HG02642 (cell line): ENCODE data around the gene PAK1.
"Not testable (repeated sequence)": the region's sequence is repeated elsewhere in the genome, so short reads cannot be mapped to it uniquely, and the experiment has no call there.

ENCODE experiments used
- ATAC-seq: cut with Tn5 transposase; IDR thresholded peaks from one replicate; pipeline ENCODE4 v1.9.1; 2021; ENCODE audit warnings: mild to moderate bottlenecking; ENCODE audit not compliant: unreplicated experiment, poor library complexity

Gene PAK1

DNA sequence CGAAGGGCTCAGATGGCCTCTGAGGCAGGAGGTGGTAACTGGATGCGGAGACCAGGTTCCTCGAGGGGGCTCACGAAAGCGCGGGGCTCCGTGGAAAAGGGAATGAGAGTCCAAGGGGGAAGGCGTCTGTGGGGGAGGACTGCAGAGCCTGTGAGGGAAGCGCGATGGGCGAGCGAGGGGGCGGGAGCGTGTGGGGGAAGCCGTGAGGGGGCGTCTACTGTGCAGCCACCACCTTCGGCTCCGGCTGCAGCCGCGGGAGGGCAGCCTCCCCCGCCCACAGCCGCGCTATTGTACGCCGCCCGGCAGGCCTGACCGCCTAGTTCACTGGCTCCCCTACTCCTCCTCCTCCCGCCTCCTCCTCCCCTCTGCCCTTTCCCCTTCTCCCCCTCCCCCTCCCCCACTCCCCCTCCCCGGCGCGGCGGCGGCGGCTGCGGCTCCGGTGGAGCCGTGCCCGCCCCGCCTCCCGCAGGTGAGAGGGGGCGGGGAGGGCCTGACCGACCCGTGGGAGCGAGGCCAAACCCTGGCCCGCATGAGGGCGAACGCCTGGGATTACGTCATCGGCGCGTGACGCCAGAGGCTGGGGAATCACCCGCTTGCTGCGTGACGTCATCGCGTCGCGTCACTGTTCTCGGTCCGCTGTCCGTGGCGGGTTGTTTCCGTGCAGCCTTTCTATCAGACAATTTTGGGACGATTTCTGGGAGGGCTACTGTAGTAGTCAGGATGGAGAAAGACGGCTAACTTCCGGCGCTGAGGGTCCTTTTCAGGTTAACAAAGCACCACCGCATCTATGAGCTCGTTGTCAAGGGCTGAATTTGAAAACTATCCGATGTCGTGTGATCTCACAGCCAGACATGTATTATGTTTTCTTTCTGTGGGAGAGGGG lies at the start of gene PAK1:
PAK1 (minus strand) TSS at position 294 of the 883 bp plus-strand sequence. CDS start 81,574 bp downstream, outside the sequence.
- ATAC-seq, result peak; percentile 72

DNA sequence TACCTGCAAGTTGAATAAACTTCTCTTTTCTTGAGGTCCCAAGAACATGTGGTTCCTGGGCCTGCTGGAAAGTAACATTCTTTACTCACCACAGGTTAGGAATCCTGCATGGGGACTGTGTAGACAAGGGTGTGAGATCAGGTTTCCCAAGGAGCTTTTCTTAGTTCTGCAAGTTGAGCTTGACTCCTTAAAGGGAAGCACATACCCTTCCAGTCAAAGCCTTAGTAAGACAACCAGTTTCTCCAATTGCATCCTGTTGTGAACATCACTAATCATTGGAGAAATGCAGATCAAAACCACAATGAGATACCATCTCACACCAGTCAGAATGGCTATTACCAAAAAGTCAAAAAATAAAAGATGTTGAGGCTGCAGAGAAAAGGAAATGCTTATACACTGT lies 48.3 kb upstream of the PAK1 start:
- ATAC-seq, result no peak

DNA sequence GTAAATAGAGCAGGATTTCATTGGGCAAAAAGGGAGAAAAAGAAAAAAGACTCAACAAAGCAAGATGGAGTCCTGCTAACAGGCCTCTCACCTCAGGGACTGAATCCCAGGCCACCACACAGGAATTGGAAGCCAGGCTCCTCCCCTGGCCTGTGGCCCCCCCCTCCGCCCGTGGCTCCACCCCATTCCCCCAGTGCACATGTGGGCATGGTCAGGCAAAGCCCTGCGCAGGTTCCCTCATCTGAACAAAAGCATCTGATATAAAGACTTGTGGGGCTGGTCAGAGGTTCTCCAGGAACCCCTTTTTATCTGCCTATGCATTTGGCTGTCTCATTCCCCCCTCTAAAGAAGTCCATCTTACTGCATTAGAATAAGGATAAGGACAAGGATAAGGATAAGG lies 46.0 kb upstream of the PAK1 start:
- ATAC-seq, result no peak

DNA sequence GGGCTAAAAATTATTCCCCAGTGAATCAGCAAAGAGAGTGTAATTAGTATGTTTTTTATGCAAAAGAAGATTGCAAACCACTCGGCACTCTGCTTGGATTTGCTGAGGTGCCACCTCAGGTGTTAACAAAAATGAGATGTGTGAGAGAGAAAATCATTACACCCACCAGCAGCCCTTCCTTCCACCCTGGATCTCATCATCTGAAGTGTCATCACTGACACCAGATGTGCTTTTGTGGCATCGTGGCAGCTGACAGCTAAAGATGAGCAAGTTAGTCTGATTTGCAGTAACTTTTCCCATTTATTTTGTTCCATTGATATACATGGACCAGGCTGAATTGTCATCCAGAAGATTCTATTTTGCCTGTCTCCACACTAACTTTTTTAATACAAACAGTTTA lies 44.6 kb upstream of the PAK1 start:
- no peak for ATAC-seq

DNA sequence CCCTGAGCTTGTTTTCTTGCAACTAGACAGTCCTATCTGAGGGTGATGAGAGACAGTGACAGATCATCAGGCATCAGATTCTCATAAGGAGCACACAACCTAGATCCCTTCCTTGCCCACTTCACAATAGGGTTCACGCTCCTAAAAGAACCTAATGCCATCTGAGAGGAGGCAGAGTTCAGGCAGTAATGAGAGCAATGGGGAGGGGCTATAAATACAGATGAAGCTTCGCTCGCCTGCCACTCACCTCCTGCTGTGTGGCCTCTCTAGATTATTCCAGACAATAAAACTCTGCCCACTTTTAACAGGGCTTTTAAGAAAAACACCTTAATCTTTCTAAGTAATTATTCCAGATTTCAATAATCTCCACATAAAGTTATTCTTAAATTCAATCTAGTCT lies 43.9 kb upstream of the PAK1 start:
- ATAC-seq, result no peak

DNA sequence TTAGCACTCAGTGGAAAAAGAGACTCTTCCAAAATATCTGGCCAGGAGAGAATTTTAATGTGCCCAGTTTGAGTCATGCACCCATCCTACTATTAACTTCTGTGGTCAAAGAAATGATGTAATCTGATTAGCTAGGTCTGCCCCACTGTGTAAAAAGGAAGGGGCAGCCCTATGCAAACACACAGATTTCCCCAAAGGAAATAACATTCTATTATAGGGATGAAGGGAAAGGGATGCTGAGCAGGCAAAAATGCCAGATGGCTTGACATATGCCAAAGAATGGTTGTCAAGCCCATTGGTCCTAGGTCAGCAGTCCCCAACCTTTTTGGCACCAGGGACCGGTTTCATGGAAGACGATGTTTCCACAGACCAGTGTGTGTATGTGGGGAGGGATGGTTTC lies 43.3 kb upstream of the PAK1 start:
- ATAC-seq, result no peak

GRCh38 chr11:77515483-77515882 lies 41.6 kb upstream of the PAK1 start:
- no peak for ATAC-seq

DNA sequence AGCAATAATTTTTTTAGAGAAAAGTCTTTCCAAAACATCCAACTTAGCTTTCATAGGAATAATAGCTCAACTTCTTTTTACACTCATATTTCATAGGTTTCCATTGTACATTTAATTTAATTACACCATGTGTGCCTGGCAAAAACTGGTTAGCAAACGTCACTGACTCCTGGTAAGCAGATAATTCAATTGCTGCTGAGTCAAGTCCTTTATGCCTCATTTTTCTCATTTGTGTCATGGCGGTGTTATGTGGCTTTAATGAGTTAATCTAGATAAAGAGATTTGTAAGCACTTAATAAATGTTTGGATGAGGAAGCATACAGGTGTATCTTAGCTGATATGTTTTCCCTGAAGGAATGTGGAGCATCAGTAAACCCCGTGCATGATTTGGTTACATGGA lies 41.2 kb upstream of the PAK1 start:
- ATAC-seq, result no peak

GRCh38 chr11:77512092-77512491 lies 38.2 kb upstream of the PAK1 start:
- no peak for ATAC-seq

GRCh38 chr11:77510851-77511250 lies 37.0 kb upstream of the PAK1 start:
- no peak for ATAC-seq

GRCh38 chr11:77510095-77510494 lies 36.2 kb upstream of the PAK1 start:
- ATAC-seq, result no peak

DNA sequence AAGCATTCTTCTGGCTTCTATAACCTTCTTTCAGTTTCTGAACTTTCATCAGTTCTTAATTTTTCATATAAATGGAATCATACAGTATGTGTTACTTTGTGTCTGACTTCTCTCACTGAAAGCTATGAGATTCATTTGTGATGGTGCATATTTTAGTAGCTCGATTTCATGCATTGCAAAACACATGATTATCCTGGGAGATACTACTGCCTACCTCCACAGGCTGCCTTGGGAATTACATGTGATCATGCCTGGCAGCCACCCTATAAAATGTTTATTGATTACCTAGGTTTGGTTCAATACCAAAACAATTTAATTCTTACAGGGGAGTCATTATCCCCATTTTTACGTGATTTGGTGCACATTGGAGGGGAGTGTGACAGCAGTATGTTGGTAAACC lies 34.1 kb upstream of the PAK1 start:
- ATAC-seq, result no peak

GRCh38 chr11:77506857-77507256 lies 33.0 kb upstream of the PAK1 start:
- ATAC-seq, result no peak

GRCh38 chr11:77505956-77506355 lies 32.1 kb upstream of the PAK1 start:
- no peak for ATAC-seq

DNA sequence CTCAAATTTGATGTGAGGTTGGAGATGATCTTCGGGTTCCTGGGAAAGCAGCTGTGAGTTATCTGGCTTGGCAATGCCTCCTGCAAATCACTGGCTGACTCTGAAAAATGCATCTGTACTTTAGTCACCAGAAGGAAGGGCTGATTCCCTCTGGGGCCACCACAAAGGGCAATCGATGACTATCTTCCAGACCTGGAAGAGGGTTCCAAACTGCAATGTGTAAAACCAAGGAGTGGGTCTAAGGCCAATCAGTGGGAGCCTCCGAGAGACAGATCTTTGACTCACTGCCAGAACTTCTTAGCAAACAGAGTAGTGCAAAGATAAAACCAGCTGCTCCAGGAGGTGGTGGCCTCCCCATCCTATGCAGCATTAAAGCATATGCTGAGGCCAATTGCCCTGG lies 29.1 kb upstream of the PAK1 start:
- ATAC-seq, result no peak

- ATAC-seq, result no peak
Observed at GRCh38 chr11:77502346-77502905, 28.5 kb upstream of the PAK1 start.

GRCh38 chr11:77501758-77502157 lies 27.9 kb upstream of the PAK1 start:
- no peak for ATAC-seq

GRCh38 chr11:77497368-77497767 lies 23.5 kb upstream of the PAK1 start:
- ATAC-seq, result no peak

DNA sequence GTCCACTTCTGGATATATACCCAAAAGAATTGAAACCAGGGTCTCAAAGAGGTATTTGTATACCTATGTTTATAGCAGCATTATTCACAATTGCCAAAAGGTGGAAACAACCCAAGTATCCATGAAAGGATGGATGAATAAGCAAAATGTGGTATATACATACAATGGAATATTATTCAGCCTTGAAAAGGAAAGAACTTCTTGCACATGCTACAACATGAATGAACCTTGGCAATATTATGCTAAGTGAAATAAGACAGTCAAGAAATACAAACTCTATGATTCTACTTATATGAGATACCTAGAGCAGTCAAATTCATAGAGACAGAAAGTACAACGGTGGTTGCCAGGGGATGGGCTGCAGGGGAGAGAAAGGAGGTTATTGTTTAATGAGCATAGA lies 21.6 kb upstream of the PAK1 start:
- ATAC-seq, result no peak

DNA sequence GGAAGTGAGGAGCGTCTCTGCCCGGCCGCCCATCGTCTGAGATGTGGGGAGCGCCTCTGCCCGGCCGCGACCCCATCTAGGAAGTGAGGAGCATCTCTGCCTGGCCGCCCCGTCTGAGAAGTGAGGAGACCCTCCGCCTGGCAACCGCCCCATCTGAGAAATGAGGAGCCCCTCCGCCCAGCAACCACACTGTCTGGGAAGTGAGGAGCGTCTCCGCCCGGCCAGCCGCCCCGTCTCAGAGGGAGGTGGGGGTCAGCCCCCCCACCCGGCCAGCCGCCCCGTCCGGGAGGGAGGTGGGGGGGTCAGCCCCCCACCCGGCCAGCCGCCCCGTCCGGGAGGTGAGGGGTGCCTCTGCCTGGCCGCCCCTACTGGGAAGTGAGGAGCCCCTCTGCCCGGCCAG lies 16.1 kb upstream of the PAK1 start:
- ATAC-seq, result not testable (repeated sequence)

- no peak for ATAC-seq
Observed at GRCh38 chr11:77487790-77488189, 13.9 kb upstream of the PAK1 start.

GRCh38 chr11:77479746-77480352 lies 6.0 kb upstream of the PAK1 start:
- ATAC-seq, result no peak
